HEK293 (cell line): Measurements from ENCODE around the gene HOXA3.
A peak's percentile ranks its signal among the peaks of the same experiment; 100 is the strongest.

Experiments used
- CTCF ChIA-PET: fragments of 350-600 bp; formaldehyde crosslinking; extraction: SDS; loops from one replicate; lab custom pipeline; 2021; ENCODE audit warnings: antibody characterized with exemption; lab: Yijun Ruan, JAX
- POLR2A ChIA-PET: fragments of 300-600 bp; formaldehyde crosslinking; extraction: SDS; loops from one replicate; lab custom pipeline; 2020; ENCODE audit warnings: antibody characterized with exemption, inconsistent platforms; lab: Yijun Ruan, JAX
- H3K27ac ChIP-seq: fragments of 200-500 bp; sonication (Bioruptor generic); 2 replicates; pipeline ENCODE4 v1.5.1; 2014; ENCODE audit warnings: low read depth, low read length, control low read depth, inconsistent platforms; ENCODE audit errors: extremely low read depth
- H3K36me3 ChIP-seq, 2 experiments: fragments of 200-500 bp in 1 of 2; sonication (Bioruptor generic) in 1 of 2; 1 replicate in 1 of 2; 2 replicates in 1 of 2; pipeline ENCODE4 v1.5.1; 2014 to 2017; ENCODE audit warnings: inconsistent platforms in 2 of 2, low read length in 2 of 2; ENCODE audit not compliant: control insufficient read depth in 2 of 2, insufficient read depth in 1 of 2
- H3K4me1 ChIP-seq: fragments of 200-500 bp; sonication (Bioruptor generic); 2 replicates; pipeline ENCODE4 v1.5.1; 2014; ENCODE audit warnings: mild to moderate bottlenecking, low read length, inconsistent platforms; ENCODE audit not compliant: control insufficient read depth, insufficient read depth
- H3K4me3 ChIP-seq: 2 replicates; pipeline ENCODE4 v1.5.1; 2011; ENCODE audit warnings: low read depth, mild to moderate bottlenecking, control low read depth, low read length, moderate library complexity
- H3K9me3 ChIP-seq: fragments of 200-500 bp; sonication (Bioruptor generic); 2 replicates; pipeline ENCODE4 v1.5.1; 2014; ENCODE audit warnings: low read depth, low read length, inconsistent platforms; ENCODE audit not compliant: control insufficient read depth, insufficient read depth
- BCL11A ChIP-seq: fragments of 450-650 bp; formaldehyde crosslinking; IDR thresholded peaks from 2 replicates; pipeline ENCODE4 v1.5.1; 2016; ENCODE audit warnings: low read depth, missing biosample characterization, missing genetic modification characterization
- GLI4 ChIP-seq: fragments of 450-650 bp; formaldehyde crosslinking; IDR thresholded peaks from 2 replicates; pipeline ENCODE4 v1.5.1; 2016; ENCODE audit warnings: missing biosample characterization, missing genetic modification characterization
- IKZF3 ChIP-seq: fragments of 450-650 bp; IDR thresholded peaks from 2 replicates; pipeline ENCODE4 v1.5.0; 2018; ENCODE audit warnings: missing biosample characterization, mild to moderate bottlenecking, missing genetic modification characterization, moderate library complexity
- KLF10 ChIP-seq: fragments of 450-650 bp; IDR thresholded peaks from 2 replicates; pipeline ENCODE4 v1.5.1; 2018; ENCODE audit warnings: missing biosample characterization, mild to moderate bottlenecking, missing genetic modification characterization
- KLF16 ChIP-seq: fragments of 450-650 bp; formaldehyde crosslinking; IDR thresholded peaks from 2 replicates; pipeline ENCODE4 v1.5.1; 2017; ENCODE audit warnings: missing biosample characterization, missing genetic modification characterization
- KLF7 ChIP-seq: fragments of 450-650 bp; formaldehyde crosslinking; IDR thresholded peaks from 2 replicates; pipeline ENCODE4 v1.5.1; 2016; ENCODE audit warnings: missing biosample characterization, missing genetic modification characterization, borderline replicate concordance
- MZF1 ChIP-seq: fragments of 450-650 bp; formaldehyde crosslinking; IDR thresholded peaks from 2 replicates; pipeline ENCODE4 v1.5.1; 2017; ENCODE audit warnings: missing biosample characterization, missing genetic modification characterization, borderline replicate concordance
- SALL2 ChIP-seq: fragments of 450-650 bp; formaldehyde crosslinking; IDR thresholded peaks from 2 replicates; pipeline ENCODE4 v1.5.0; 2017; ENCODE audit warnings: missing biosample characterization, mild to moderate bottlenecking, missing genetic modification characterization, borderline replicate concordance
- ZNF174 ChIP-seq: fragments of 450-650 bp; formaldehyde crosslinking; IDR thresholded peaks from 2 replicates; pipeline ENCODE4 v1.5.0; 2017; ENCODE audit warnings: missing biosample characterization, mild to moderate bottlenecking, missing genetic modification characterization
- ZNF248 ChIP-seq: fragments of 450-650 bp; formaldehyde crosslinking; IDR thresholded peaks from 2 replicates; pipeline ENCODE4 v1.5.1; 2017; ENCODE audit warnings: missing biosample characterization, missing genetic modification characterization
- ZNF335 ChIP-seq: fragments of 450-650 bp; formaldehyde crosslinking; conservative IDR thresholded peaks from 2 replicates; pipeline ENCODE4 v1.5.1; 2016; ENCODE audit warnings: missing biosample characterization, missing genetic modification characterization
- ZNF366 ChIP-seq: fragments of 450-650 bp; formaldehyde crosslinking; conservative IDR thresholded peaks from 2 replicates; pipeline ENCODE4 v1.5.1; 2016; ENCODE audit warnings: missing biosample characterization, missing genetic modification characterization
- ZNF423 ChIP-seq: fragments of 450-650 bp; formaldehyde crosslinking; IDR thresholded peaks from 2 replicates; pipeline ENCODE4 v1.5.1; 2016; ENCODE audit warnings: missing biosample characterization, missing genetic modification characterization
- ZNF548 ChIP-seq: fragments of 450-650 bp; formaldehyde crosslinking; IDR thresholded peaks from 2 replicates; pipeline ENCODE4 v1.5.1; 2016; ENCODE audit warnings: missing biosample characterization, missing genetic modification characterization
- ZNF677 ChIP-seq: fragments of 450-650 bp; IDR thresholded peaks from 2 replicates; pipeline ENCODE4 v1.5.0; 2018; ENCODE audit warnings: missing biosample characterization, mild to moderate bottlenecking, missing genetic modification characterization, moderate library complexity
- ZNF785 ChIP-seq: fragments of 450-650 bp; formaldehyde crosslinking; IDR thresholded peaks from 2 replicates; pipeline ENCODE4 v1.5.1; 2016; ENCODE audit warnings: missing biosample characterization, missing genetic modification characterization
- ZNF792 ChIP-seq: fragments of 450-650 bp; formaldehyde crosslinking; IDR thresholded peaks from 2 replicates; pipeline ENCODE4 v1.5.1; 2016; ENCODE audit warnings: missing biosample characterization, missing genetic modification characterization
- ZXDB ChIP-seq: fragments of 450-650 bp; formaldehyde crosslinking; IDR thresholded peaks from 2 replicates; pipeline ENCODE4 v1.5.1; 2016; ENCODE audit warnings: missing biosample characterization, missing genetic modification characterization
- TF ChIP-seq, protein P1 (sequence below): fragments of 450-650 bp; formaldehyde crosslinking; IDR thresholded peaks from 2 replicates; pipeline ENCODE4 v1.5.1; 2016; ENCODE audit warnings: missing biosample characterization, missing genetic modification characterization
- TF ChIP-seq, protein P2 (sequence below): fragments of 450-650 bp; formaldehyde crosslinking; IDR thresholded peaks from 2 replicates; pipeline ENCODE4 v1.5.1; 2017; ENCODE audit warnings: missing biosample characterization, mild to moderate bottlenecking, missing genetic modification characterization, moderate library complexity
- TF ChIP-seq, protein P3 (sequence below): sonication (generic); formaldehyde crosslinking; IDR thresholded peaks from 2 replicates; pipeline ENCODE4 v1.8.1; 2022; ENCODE audit warnings: mild to moderate bottlenecking, moderate library complexity, missing genetic modification reagents
- TF ChIP-seq, protein P4 (sequence below): fragments of 450-650 bp; formaldehyde crosslinking; IDR thresholded peaks from 2 replicates; pipeline ENCODE4 v1.5.1; 2016; ENCODE audit warnings: missing biosample characterization, missing genetic modification characterization
- TF ChIP-seq, protein P5 (sequence below): fragments of 450-650 bp; formaldehyde crosslinking; IDR thresholded peaks from 2 replicates; pipeline ENCODE4 v1.5.1; 2016; ENCODE audit warnings: missing biosample characterization, missing genetic modification characterization
- TF ChIP-seq, protein P6 (sequence below): fragments of 450-650 bp; formaldehyde crosslinking; IDR thresholded peaks from 2 replicates; pipeline ENCODE4 v1.5.1; 2016; ENCODE audit warnings: missing biosample characterization, missing genetic modification characterization, borderline replicate concordance
- TF ChIP-seq, protein P7 (sequence below): fragments of 450-650 bp; formaldehyde crosslinking; IDR thresholded peaks from 2 replicates; pipeline ENCODE4 v1.5.1; 2016; ENCODE audit warnings: missing biosample characterization, missing genetic modification characterization

Gene HOXA3

DNA sequence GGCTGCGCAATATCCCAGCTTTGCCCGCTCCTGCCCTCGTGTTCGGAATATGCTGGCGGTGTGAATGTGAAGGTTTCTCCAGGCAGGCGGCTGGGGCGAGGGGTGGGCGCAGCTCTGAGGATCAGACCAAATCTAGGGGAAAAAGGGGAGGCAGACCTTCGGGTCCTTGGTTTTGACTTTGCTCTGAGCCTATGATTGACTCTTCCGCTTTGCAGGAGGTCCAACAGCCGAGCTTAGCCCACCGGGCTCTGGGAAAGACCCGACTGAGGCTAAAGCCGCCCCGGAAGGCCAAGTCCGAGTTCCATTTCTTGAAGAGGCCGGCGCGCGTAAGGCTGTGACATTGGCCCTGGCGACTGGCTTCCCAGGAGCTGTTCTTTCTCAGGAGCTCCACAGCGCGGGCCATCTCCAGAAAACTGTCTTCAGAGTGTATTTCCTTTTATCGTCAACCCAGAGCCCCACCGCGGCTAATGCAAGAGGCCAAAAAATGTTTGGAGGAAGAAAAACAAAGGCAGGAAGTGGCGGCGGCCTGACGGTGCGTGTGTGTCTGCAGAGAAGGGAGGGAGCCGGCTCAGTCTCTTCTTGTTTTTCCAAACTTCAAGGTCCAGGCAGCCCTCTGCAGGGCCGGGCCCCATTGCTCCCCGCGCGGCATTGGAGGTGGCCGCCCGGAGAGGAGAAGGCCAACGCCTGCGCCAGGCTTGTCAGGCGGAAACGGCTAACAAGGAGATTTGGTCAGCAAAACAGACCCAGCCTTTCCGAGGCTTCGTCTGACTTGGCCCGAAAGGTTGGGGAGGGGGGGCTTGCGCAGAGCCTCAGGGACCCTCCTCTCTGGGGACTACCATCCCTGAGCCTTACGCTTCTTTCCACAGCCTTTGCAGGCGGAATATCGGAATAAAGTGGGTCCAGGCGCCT is 36.3 kb upstream of the HOXA3 start:
- peaks cover 4 to 16% of the 10 kb centered on the region in 2 experiments; a peak in 1 of 3 replicates for H3K36me3 ChIP-seq
- no peaks in the 10 kb centered on the region for H3K9me3 ChIP-seq
- H3K4me1 ChIP-seq: peaks cover 20% of the 10 kb centered on the region
- ChIA-PET CTCF (interaction anchor here (0.6 to 1.2 kb wide), 6 partner anchors 9 to 745 kb away, joined by 3 to 5 read pairs (median 3); no protein-coding TSS in a partner anchor), POLR2A (interaction anchor here (2.3 to 7.6 kb wide), 3 partner anchors 9 to 16 kb away, joined by 8 to 237 read pairs (median 36); partner anchors contain the start of genes HOXA10 and HOXA13)
- H3K27ac ChIP-seq: peak overlapping the region; percentile 79; the same call in 1 of the 2 replicates
- H3K4me3 ChIP-seq: peak overlapping the region; percentile 46
- TF ChIP-seq ZNF677 (tag by site-specific recombination) (no peak), BCL11A (tag by site-specific recombination) (0 out of 2 replicates have a peak, but pooled peaks have one; percentile 15), GLI4 (tag by site-specific recombination) (no peak), ZNF785 (tag by site-specific recombination) (no peak), ZNF366 (tag by site-specific recombination) (no peak), IKZF3 (tag by site-specific recombination) (no peak), ZNF423 (tag by site-specific recombination) (no peak), ZNF548 (no peak), KLF10 (tag by site-specific recombination) (0 out of 2 replicates have a peak, but pooled peaks have one; percentile 7), ZNF248 (tag by site-specific recombination) (no peak), MZF1 (tag by site-specific recombination) (no peak), KLF7 (tag by site-specific recombination) (no peak), SALL2 (tag by site-specific recombination) (no peak), ZNF335 (tag by site-specific recombination) (peak; percentile 41; the same call in 1 of the 2 replicates), KLF16 (tag by site-specific recombination) (no peak), ZXDB (tag by site-specific recombination) (no peak), ZNF174 (no peak), ZNF792 (tag by site-specific recombination) (no peak)
- TF ChIP-seq, protein P1, sequence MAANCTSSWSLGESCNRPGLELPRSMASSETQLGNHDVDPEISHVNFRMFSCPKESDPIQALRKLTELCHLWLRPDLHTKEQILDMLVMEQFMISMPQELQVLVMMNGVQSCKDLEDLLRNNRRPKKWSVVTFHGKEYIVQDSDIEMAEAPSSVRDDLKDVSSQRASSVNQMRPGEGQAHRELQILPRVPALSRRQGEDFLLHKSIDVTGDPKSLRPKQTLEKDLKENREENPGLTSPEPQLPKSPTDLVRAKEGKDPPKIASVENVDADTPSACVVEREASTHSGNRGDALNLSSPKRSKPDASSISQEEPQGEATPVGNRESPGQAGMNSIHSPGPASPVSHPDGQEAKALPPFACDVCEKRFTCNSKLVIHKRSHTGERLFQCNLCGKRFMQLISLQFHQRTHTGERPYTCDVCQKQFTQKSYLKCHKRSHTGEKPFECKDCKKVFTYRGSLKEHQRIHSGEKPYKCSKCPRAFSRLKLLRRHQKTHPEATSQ (tag by site-specific recombination): no peak
- TF ChIP-seq, protein P2, sequence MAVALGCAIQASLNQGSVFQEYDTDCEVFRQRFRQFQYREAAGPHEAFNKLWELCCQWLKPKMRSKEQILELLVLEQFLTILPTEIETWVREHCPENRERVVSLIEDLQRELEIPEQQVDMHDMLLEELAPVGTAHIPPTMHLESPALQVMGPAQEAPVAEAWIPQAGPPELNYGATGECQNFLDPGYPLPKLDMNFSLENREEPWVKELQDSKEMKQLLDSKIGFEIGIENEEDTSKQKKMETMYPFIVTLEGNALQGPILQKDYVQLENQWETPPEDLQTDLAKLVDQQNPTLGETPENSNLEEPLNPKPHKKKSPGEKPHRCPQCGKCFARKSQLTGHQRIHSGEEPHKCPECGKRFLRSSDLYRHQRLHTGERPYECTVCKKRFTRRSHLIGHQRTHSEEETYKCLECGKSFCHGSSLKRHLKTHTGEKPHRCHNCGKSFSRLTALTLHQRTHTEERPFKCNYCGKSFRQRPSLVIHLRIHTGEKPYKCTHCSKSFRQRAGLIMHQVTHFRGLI (tag by site-specific recombination): no peak
- TF ChIP-seq, protein P3, sequence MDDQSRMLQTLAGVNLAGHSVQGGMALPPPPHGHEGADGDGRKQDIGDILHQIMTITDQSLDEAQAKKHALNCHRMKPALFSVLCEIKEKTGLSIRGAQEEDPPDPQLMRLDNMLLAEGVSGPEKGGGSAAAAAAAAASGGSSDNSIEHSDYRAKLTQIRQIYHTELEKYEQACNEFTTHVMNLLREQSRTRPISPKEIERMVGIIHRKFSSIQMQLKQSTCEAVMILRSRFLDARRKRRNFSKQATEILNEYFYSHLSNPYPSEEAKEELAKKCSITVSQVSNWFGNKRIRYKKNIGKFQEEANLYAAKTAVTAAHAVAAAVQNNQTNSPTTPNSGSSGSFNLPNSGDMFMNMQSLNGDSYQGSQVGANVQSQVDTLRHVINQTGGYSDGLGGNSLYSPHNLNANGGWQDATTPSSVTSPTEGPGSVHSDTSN (CRISPR knock-in tag): no peak
- TF ChIP-seq, protein P4, sequence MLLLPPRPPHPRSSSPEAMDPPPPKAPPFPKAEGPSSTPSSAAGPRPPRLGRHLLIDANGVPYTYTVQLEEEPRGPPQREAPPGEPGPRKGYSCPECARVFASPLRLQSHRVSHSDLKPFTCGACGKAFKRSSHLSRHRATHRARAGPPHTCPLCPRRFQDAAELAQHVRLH (tag by site-specific recombination): no peak
- TF ChIP-seq, protein P5, sequence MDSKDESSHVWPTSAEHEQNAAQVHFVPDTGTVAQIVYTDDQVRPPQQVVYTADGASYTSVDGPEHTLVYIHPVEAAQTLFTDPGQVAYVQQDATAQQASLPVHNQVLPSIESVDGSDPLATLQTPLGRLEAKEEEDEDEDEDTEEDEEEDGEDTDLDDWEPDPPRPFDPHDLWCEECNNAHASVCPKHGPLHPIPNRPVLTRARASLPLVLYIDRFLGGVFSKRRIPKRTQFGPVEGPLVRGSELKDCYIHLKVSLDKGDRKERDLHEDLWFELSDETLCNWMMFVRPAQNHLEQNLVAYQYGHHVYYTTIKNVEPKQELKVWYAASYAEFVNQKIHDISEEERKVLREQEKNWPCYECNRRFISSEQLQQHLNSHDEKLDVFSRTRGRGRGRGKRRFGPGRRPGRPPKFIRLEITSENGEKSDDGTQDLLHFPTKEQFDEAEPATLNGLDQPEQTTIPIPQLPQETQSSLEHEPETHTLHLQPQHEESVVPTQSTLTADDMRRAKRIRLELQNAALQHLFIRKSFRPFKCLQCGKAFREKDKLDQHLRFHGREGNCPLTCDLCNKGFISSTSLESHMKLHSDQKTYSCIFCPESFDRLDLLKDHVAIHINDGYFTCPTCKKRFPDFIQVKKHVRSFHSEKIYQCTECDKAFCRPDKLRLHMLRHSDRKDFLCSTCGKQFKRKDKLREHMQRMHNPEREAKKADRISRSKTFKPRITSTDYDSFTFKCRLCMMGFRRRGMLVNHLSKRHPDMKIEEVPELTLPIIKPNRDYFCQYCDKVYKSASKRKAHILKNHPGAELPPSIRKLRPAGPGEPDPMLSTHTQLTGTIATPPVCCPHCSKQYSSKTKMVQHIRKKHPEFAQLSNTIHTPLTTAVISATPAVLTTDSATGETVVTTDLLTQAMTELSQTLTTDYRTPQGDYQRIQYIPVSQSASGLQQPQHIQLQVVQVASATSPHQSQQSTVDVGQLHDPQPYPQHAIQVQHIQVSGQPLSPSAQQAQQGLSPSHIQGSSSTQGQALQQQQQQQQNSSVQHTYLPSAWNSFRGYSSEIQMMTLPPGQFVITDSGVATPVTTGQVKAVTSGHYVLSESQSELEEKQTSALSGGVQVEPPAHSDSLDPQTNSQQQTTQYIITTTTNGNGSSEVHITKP (tag by site-specific recombination): peak; percentile 92
- TF ChIP-seq, protein P6, sequence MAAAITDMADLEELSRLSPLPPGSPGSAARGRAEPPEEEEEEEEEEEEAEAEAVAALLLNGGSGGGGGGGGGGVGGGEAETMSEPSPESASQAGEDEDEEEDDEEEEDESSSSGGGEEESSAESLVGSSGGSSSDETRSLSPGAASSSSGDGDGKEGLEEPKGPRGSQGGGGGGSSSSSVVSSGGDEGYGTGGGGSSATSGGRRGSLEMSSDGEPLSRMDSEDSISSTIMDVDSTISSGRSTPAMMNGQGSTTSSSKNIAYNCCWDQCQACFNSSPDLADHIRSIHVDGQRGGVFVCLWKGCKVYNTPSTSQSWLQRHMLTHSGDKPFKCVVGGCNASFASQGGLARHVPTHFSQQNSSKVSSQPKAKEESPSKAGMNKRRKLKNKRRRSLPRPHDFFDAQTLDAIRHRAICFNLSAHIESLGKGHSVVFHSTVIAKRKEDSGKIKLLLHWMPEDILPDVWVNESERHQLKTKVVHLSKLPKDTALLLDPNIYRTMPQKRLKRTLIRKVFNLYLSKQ (tag by site-specific recombination): no peak
- TF ChIP-seq, protein P7, sequence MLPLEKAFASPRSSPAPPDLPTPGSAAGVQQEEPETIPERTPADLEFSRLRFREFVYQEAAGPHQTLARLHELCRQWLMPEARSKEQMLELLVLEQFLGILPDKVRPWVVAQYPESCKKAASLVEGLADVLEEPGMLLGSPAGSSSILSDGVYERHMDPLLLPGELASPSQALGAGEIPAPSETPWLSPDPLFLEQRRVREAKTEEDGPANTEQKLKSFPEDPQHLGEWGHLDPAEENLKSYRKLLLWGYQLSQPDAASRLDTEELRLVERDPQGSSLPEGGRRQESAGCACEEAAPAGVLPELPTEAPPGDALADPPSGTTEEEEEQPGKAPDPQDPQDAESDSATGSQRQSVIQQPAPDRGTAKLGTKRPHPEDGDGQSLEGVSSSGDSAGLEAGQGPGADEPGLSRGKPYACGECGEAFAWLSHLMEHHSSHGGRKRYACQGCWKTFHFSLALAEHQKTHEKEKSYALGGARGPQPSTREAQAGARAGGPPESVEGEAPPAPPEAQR (tag by site-specific recombination): no peak
